Measurements from ENCODE around the gene SMARCA4. TPM values are rescaled to one million over a fixed set of nuclear protein-coding genes. Genes with fewer than 3 reads are reported as not detected.

The SMARCA4 gene
- total RNA-seq, 4 donors from 2014 or later, result 68.3 to 208 (median 114) TPM

GRCh38 chr19:10976131-10976892 is 15.5 kb downstream of the SMARCA4 start:
- Histone ChIP-seq H3K27me3 (no peaks in the 10 kb centered on the region), H3K9me3 (no peaks in the 10 kb centered on the region), H3K36me3 (no peaks in the 10 kb centered on the region), H3K4me3 (no peak overlapping the region), H3K4me1 (peaks cover 0 to 21% (median 0%) of the 10 kb centered on the region in 4 donors), H3K27ac (peak overlapping the region in 3 of 4 donors; percentile 45 to 68 (median 60))
- TF ChIP-seq POLR2A (IDR thresholded peaks at IDR 0.05) (no peak), CTCF (IDR thresholded peaks at IDR 0.05) (no peak)
- DNase-seq, result peak in 1 of 3 donors; percentile 66

GRCh38 chr19:10977742-10978092 is 16.9 kb downstream of the SMARCA4 start:
- no peak overlapping the region for H3K4me3 ChIP-seq
- H3K9me3 ChIP-seq, result no peaks in the 10 kb centered on the region
- DNase-seq, result peak in 1 of 3 donors; percentile 28
- H3K27ac ChIP-seq, result no peak overlapping the region
- H3K4me1 ChIP-seq, result peaks cover 0 to 21% (median 0%) of the 10 kb centered on the region in 4 donors
- H3K27me3 ChIP-seq, result no peaks in the 10 kb centered on the region
- TF ChIP-seq POLR2A (IDR thresholded peaks at IDR 0.05), result no peak
- TF ChIP-seq CTCF (IDR thresholded peaks at IDR 0.05), result no peak
- H3K36me3 ChIP-seq, result no peaks in the 10 kb centered on the region

- H3K4me3 ChIP-seq, result no peak overlapping the region
- no peak for TF ChIP-seq CTCF (IDR thresholded peaks at IDR 0.05)
- no peak for TF ChIP-seq POLR2A (IDR thresholded peaks at IDR 0.05)
- H3K27ac ChIP-seq, result peak overlapping the region in 1 of 4 donors; percentile 4
- H3K9me3 ChIP-seq, result no peaks in the 10 kb centered on the region
- peak; percentile 34 to 58 (median 38) for DNase-seq
- H3K4me1 ChIP-seq, result peaks cover 0 to 20% (median 0%) of the 10 kb centered on the region in 4 donors
- peaks cover 0 to 15% (median 0%) of the 10 kb centered on the region in 3 donors for H3K36me3 ChIP-seq
- H3K27me3 ChIP-seq, result no peaks in the 10 kb centered on the region
These were observed 19.1 kb downstream of the SMARCA4 start for GRCh38 chr19:10979951-10980381.

- H3K4me3 ChIP-seq, result no peak overlapping the region
- no peaks in the 10 kb centered on the region for H3K27me3 ChIP-seq
- DNase-seq, result no peak
- no peak overlapping the region for H3K27ac ChIP-seq
- no peaks in the 10 kb centered on the region for H3K9me3 ChIP-seq
- H3K4me1 ChIP-seq, result peaks cover 0 to 6% (median 0%) of the 10 kb centered on the region in 4 donors
- no peak for TF ChIP-seq POLR2A (IDR thresholded peaks at IDR 0.05)
- H3K36me3 ChIP-seq, result peaks cover 0 to 29% (median 0%) of the 10 kb centered on the region in 3 donors
These were observed 20.5 kb downstream of the SMARCA4 start for GRCh38 chr19:10981252-10981895.

- no peak for DNase-seq
- Histone ChIP-seq H3K27ac (no peak overlapping the region), H3K27me3 (no peaks in the 10 kb centered on the region), H3K4me3 (no peak overlapping the region), H3K36me3 (peaks cover 0 to 45% (median 0%) of the 10 kb centered on the region in 3 donors), H3K4me1 (no peaks in the 10 kb centered on the region), H3K9me3 (no peaks in the 10 kb centered on the region)
- no peak for TF ChIP-seq CTCF (IDR thresholded peaks at IDR 0.05)
- no peak for TF ChIP-seq POLR2A (IDR thresholded peaks at IDR 0.05)
These were observed 22.2 kb downstream of the SMARCA4 start for GRCh38 chr19:10983026-10983425.

- Histone ChIP-seq H3K9me3 (no peaks in the 10 kb centered on the region), H3K4me1 (no peaks in the 10 kb centered on the region), H3K27ac (no peak overlapping the region), H3K27me3 (no peaks in the 10 kb centered on the region), H3K4me3 (no peak overlapping the region), H3K36me3 (peaks cover 0 to 57% (median 0%) of the 10 kb centered on the region in 3 donors)
- TF ChIP-seq CTCF (IDR thresholded peaks at IDR 0.05), result no peak
- TF ChIP-seq POLR2A (IDR thresholded peaks at IDR 0.05), result no peak
- DNase-seq, result no peak
These were observed 23.4 kb downstream of the SMARCA4 start for GRCh38 chr19:10984166-10984735.

Measured in Peyer's patch (tissue), 4 donors.